ENCODE results near the gene DTNA. TPM values are rescaled to one million over a fixed set of nuclear protein-coding genes. Genes with fewer than 3 reads are reported as not detected.

DTNA gene
- total and polyA plus RNA-seq, 2 of the 8 experiments (the other 6 are each of a cell fraction or from before 2014, with no cell fraction given) = 30.2 to 32.7 TPM

DNA sequence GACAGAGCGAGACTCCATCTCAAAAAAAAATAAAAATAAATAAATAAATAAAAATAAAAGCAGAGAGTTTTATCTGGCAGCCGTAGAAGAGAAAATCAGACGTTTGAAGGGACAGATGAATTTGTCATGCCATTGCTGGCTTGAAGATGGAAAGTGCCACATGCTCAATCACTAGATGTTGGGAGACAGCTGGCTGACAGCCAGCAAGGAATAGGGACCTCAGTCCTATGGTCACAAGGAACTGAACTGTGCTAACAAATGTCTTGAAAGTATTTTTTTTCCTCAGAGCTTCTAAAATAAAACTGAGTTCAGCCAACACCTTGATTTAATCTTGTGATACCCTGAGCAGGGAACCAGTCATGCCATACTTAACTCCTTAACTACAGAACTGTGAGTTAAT lies 65.4 kb downstream of the DTNA start:
- CTCF ChIA-PET (ENCODE audit: partially characterized antibody) = interaction anchor here (4.6 kb wide), 1 partner anchor 11 kb away, joined by 17 read pairs; no protein-coding TSS in a partner anchor
- TF ChIP-seq CHD1 (IDR thresholded peaks at IDR 0.05; ENCODE audit: low read depth, low read length) = no peak
- TF ChIP-seq KDM1A (IDR thresholded peaks at IDR 0.05; ENCODE audit: borderline replicate concordance, low read length) = no peak
- no peak for TF ChIP-seq POLR2A (IDR thresholded peaks at IDR 0.05; ENCODE audit: control extremely low read depth in 1 of 2, low read depth in 2 of 2, low read length in 2 of 2)
- no peak for TF ChIP-seq ATF3 (IDR thresholded peaks at IDR 0.05; ENCODE audit: insufficient read depth, low read depth, low read length)
- TF ChIP-seq JUN (IDR thresholded peaks at IDR 0.05; ENCODE audit: low read depth, low read length) = no peak
- no peak for TF ChIP-seq SUZ12 (IDR thresholded peaks at IDR 0.05; ENCODE audit: low read length)
- TF ChIP-seq, protein P1, sequence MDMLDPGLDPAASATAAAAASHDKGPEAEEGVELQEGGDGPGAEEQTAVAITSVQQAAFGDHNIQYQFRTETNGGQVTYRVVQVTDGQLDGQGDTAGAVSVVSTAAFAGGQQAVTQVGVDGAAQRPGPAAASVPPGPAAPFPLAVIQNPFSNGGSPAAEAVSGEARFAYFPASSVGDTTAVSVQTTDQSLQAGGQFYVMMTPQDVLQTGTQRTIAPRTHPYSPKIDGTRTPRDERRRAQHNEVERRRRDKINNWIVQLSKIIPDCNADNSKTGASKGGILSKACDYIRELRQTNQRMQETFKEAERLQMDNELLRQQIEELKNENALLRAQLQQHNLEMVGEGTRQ (IDR thresholded peaks at IDR 0.05; ENCODE audit: low read length) = no peak
- TF ChIP-seq RXRA (IDR thresholded peaks at IDR 0.05; ENCODE audit: insufficient read depth, low read depth, low read length) = no peak
- TF ChIP-seq, protein P2, sequence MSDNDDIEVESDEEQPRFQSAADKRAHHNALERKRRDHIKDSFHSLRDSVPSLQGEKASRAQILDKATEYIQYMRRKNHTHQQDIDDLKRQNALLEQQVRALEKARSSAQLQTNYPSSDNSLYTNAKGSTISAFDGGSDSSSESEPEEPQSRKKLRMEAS (IDR thresholded peaks at IDR 0.05) = no peak
- no peak for TF ChIP-seq EZH2 (IDR thresholded peaks at IDR 0.05; ENCODE audit: low read depth, low read length, severe bottlenecking)
- TF ChIP-seq JUND (IDR thresholded peaks at IDR 0.05; ENCODE audit: low read length) = no peak
- no peak for TF ChIP-seq PHF8 (conservative IDR thresholded peaks at IDR 0.05; ENCODE audit: low read depth, low read length)
- TF ChIP-seq TBP (IDR thresholded peaks at IDR 0.05; ENCODE audit: low read depth, low read length) = no peak
- no peak for TF ChIP-seq SP2 (IDR thresholded peaks at IDR 0.05; ENCODE audit: low read length)

More for the DNA sequence above, 65.4 kb downstream of the DTNA start:
- Histone ChIP-seq H4K5ac (ENCODE audit: insufficient read length, low read depth, low read length) (no peak overlapping the region), H3K23me2 (ENCODE audit: low read depth, low read length) (no peaks in the 10 kb centered on the region), H3K79me1 (ENCODE audit: low read depth, low read length) (no peaks in the 10 kb centered on the region), H4K91ac (replicated peaks; ENCODE audit: insufficient read length, low read length) (no peak overlapping the region), H3K4ac (replicated peaks; ENCODE audit: insufficient read length, low read depth, low read length) (no peak overlapping the region), H3K4me2 (ENCODE audit: insufficient read depth in 1 of 2, low read depth in 2 of 2, low read length in 2 of 2) (no peak overlapping the region), H3K27ac (ENCODE audit: low read depth, low read length) (no peak overlapping the region), H4K8ac (ENCODE audit: extremely low read depth, insufficient read depth, low read length) (no peak overlapping the region), H3K23ac (ENCODE audit: insufficient read length) (no peak overlapping the region), H3K9me3 (ENCODE audit: insufficient read depth in 2 of 2, low read depth in 1 of 2, low read length in 1 of 2) (no peaks in the 10 kb centered on the region), H3K36me3 (ENCODE audit: control insufficient read depth in 2 of 4, insufficient read depth in 4 of 4, low read length in 3 of 4) (no peaks in the 10 kb centered on the region), H3K4me3 (ENCODE audit: extremely low read depth in 1 of 4, insufficient read depth in 2 of 4, low read depth in 3 of 4, low read length in 4 of 4) (no peak overlapping the region), H2AFZ (ENCODE audit: low read length) (no peak overlapping the region), H2AK5ac (ENCODE audit: low read depth, low read length) (no peak overlapping the region), H2BK20ac (ENCODE audit: low read length) (no peak overlapping the region), H4K20me1 (replicated peaks in 1 of 2; ENCODE audit: control insufficient read depth in 1 of 2, insufficient read depth in 2 of 2, low read length in 2 of 2) (no peaks in the 10 kb centered on the region), H3K56ac (replicated peaks; ENCODE audit: insufficient read length, low read depth, low read length) (no peak overlapping the region), H3K14ac (ENCODE audit: insufficient read length) (no peak overlapping the region), H2BK5ac (ENCODE audit: low read depth, low read length) (no peak overlapping the region), H2BK120ac (replicated peaks; ENCODE audit: low read depth, low read length) (no peak overlapping the region), H3K9ac (replicated peaks in 1 of 4; ENCODE audit: extremely low read depth in 1 of 4, low read depth in 3 of 4, low read length in 3 of 4) (no peak overlapping the region), H3K79me2 (ENCODE audit: control insufficient read depth in 1 of 2, insufficient read depth in 2 of 2, low read length in 2 of 2) (no peaks in the 10 kb centered on the region), H3K18ac (ENCODE audit: extremely low read depth, low read length) (no peak overlapping the region), H3K4me1 (replicated peaks in 1 of 4; ENCODE audit: control insufficient read depth in 3 of 4, insufficient read depth in 4 of 4, low read length in 3 of 4) (no peaks in the 10 kb centered on the region), H2BK15ac (ENCODE audit: low read length) (no peak overlapping the region), H2BK12ac (ENCODE audit: low read depth, low read length) (no peak overlapping the region), H3K27me3 (replicated peaks in 1 of 4; ENCODE audit: control insufficient read depth in 3 of 4, extremely low read depth in 1 of 4, insufficient read depth in 3 of 4, low read length in 3 of 4) (no peaks in the 10 kb centered on the region)
- WGBS, 2 experiments (ENCODE audit: extremely low coverage in 1 of 2, insufficient coverage in 1 of 2, insufficient read length in 1 of 2, insufficient replicate concordance in 2 of 2, low coverage in 1 of 2, low lambda C conversion rate in 2 of 2, missing lambda C conversion rate in 1 of 2) = 97% methylated on average over 3 of the region's 3 CpGs; no CpG with 5 or more reads in 1 of the 2 experiments
- POLR2A ChIA-PET (ENCODE audit: partially characterized antibody) = no interaction called here
- no peak for DNase-seq (ENCODE audit: low read depth in 1 of 2, low spot score in 2 of 2)
- FAIRE-seq = no peak
